GM12873 (cell line): Measurements from ENCODE around the gene NCAN.

ENCODE experiments used
- TF ChIP-seq, protein P1 (sequence below): IDR thresholded peaks from 2 replicates; pipeline ENCODE4 v1.5.1; 2012; ENCODE audit warnings: low read depth, mild to moderate bottlenecking, moderate library complexity, low read length, control low read depth; ENCODE audit not compliant: insufficient read depth; ENCODE audit errors: missing control alignments

Gene NCAN

DNA sequence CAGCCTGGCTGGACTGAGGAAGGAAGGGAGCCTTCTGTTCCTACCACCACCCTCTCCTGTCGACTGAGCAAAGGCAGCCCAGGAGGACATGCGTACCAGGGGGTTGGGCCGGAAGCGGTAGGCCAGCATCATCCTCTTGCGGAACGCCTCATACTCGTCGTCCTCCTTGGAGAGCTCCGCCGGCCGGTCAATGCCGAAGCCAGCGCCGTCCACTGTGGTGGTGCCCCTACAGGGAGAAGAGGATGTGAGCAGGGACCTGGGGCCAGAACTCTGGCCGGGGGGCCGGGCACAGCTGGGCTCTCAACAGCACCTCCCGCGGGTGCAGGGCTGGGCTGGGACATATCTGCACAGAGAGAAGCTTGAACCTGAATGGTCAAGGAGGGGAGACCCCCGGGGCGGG lies 65.1 kb downstream of the NCAN start:
- TF ChIP-seq, protein P1, sequence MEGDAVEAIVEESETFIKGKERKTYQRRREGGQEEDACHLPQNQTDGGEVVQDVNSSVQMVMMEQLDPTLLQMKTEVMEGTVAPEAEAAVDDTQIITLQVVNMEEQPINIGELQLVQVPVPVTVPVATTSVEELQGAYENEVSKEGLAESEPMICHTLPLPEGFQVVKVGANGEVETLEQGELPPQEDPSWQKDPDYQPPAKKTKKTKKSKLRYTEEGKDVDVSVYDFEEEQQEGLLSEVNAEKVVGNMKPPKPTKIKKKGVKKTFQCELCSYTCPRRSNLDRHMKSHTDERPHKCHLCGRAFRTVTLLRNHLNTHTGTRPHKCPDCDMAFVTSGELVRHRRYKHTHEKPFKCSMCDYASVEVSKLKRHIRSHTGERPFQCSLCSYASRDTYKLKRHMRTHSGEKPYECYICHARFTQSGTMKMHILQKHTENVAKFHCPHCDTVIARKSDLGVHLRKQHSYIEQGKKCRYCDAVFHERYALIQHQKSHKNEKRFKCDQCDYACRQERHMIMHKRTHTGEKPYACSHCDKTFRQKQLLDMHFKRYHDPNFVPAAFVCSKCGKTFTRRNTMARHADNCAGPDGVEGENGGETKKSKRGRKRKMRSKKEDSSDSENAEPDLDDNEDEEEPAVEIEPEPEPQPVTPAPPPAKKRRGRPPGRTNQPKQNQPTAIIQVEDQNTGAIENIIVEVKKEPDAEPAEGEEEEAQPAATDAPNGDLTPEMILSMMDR: no peak

DNA sequence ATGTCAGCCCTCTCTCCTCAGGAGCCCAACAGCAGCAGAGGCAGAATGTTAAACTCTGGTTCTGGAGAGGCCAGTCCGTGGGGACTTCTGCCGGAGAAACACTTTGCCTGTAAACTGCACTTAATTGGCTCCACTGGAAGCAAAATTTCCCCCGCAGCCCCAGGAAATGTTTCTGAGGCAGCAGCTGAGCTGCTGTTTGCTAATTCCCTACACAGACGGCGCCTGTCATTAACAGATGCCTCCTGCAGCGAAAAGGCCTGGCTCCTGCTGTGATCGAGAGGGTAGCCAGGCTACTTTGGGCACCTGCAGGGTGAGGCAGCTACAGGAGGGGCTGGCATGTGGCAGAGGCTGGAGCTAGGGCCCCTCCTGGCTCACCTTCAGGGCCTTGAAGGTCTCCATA lies 66.6 kb downstream of the NCAN start:
- TF ChIP-seq, protein P1: no peak

DNA sequence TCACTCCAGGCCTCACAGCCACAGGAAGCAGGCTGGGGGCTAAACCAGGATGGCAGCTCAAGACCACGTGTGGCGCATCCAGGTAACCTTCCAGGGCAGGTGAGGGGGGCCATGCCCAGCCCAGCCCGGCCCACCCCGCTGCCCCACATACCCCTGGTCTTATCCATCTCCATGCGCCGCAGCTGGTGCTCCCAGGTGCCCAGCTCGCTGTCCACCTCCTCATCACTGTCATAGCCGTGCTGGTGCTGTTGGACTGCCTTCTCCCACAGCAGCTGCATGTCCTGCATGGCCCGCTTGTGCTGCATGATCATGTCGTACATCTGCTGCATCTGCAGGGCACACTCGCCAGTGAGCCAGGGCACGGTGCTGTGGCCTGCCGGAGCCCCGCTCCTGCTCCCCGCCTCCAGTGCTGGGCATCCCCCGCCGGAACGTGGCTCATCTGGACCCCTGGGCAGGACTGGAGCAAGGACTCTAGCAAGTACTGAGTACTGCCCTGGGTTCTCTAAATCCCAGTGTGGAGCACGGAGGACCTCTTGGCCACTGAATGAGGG lies 67.4 kb downstream of the NCAN start:
- TF ChIP-seq, protein P1: no peak

DNA sequence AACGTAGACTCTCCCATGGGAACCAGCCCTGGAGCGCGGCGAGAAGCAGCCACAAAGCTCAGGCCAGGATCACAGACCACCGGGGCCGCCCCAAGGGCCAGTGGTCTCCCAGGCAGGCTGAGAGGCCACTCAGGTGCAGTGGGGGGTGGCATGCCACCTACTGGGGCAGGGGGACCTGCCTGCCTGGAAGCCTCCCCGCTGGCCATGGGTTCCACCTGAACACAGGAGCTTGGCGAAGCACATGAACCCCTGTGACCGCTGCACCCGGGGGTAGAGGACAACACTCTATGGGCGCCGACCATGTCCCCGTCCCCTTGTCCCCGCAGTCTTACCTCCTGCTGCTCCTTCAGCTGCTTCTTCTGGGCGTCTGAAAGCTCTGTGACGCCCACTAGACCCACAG lies 68.1 kb downstream of the NCAN start:
- TF ChIP-seq, protein P1: no peak

DNA sequence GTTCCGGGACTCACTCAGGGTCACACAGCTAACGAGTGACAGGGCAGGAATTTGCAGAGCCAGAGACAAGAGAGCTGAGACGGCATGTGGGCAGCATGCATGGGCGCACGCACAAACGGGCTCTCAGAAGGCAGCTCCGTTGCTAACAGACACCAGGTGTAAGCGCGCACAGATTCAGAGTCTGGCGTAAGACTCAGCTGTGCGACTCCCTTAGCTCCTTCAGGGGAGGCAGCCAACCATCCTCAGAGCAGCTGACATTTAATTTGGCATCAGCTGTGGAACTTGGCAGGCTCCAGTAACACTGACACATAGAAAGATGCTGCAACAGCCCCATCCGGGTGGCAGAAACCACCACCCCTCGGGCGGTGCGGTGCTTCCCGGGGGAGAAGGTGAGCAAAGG lies 68.8 kb downstream of the NCAN start:
- TF ChIP-seq, protein P1: no peak

DNA sequence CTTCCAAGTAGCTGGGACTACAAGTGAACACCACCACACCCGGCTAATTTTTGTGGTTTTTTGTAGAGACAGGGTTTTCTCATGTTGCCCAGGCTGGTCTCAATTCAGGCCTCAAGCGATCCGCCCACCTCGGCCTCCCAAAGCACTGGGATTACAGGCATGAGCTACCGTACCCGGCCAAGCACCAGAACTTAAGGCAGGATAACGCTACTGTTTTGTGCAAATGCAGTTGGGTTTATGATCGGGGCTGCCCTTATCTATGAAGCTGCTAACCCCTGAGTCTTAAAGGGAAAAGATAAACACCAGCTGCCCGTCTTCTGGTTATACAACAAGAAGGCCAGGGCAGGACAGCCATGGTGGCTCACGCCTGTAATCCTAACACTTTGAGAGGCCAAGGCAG lies 73.9 kb downstream of the NCAN start:
- TF ChIP-seq, protein P1: no peak

DNA sequence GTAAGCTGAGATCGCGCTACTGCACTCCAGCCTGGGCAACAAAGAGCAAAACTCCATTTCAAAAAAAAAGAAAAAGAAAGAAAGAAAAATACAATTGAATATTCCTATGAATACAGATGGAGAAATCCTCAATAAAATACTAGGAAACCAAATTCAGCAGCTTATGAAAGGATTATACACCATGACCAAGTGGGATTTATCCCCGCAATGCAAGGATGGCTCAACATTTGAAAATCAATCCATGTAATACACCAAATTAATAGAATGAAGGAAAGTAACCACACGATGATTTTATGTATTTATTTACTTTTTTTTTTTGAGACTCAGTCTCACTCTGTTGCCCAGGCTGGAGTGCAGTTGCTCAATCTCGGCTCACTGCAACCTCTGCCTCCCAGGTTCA lies 80.8 kb downstream of the NCAN start:
- TF ChIP-seq, protein P1: no peak

DNA sequence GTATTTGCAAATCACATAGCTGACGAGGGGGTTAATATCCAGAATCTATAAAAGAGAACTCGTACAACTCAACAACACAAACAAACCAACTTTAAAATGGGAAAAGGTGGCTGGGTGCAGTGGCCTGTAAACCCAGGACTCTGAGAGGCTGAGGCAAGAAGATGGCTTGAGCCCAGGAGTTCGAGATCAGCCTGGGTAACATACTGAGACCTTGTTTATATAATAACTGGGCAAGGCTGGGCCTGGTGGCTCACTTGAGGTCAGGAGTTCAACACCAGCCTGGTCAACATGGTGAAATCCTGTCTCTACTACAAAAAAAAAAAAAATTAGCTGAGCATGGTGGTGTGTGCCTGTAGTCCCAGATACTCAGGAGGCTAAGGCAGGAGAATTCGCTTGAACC lies 83.2 kb downstream of the NCAN start:
- TF ChIP-seq, protein P1: no peak
